B cell (primary cell): ENCODE measurements around the gene TCP10L. TPM values are rescaled to one million over a fixed set of nuclear protein-coding genes. Genes with fewer than 3 reads are reported as not detected.

Source experiments
- ATAC-seq: fragments of 200-7000 bp; cut with Tn5 transposase; one replicate; pipeline ENCODE4 v1.10.0; 2021; ENCODE audit warnings: low read depth, mild to moderate bottlenecking, moderate number of reproducible peaks, moderate library complexity
- CTCF ChIA-PET: fragments of 350-600 bp; sonication (Branson Sonifier 250); formaldehyde crosslinking; loops from one replicate; lab custom pipeline; 2021; ENCODE audit warnings: antibody characterized with exemption, inconsistent platforms; lab: Charles Lee
- POLR2A ChIA-PET: fragments of 350-600 bp; sonication (Branson Sonifier 250); formaldehyde crosslinking; loops from one replicate; lab custom pipeline; 2021; ENCODE audit warnings: antibody characterized with exemption; lab: Charles Lee
- DNase-seq: peaks from one replicate; pipeline ENCODE4 v3.0.0; 2013
- H2AFZ ChIP-seq: 2 replicates; pipeline ENCODE4 v1.6.1; 2012; ENCODE audit warnings: mild to moderate bottlenecking, low read depth, low read length; ENCODE audit not compliant: insufficient read depth, poor library complexity, severe bottlenecking
- H3K27ac ChIP-seq, 2 donors: 1 replicate in 1 of 2; 2 replicates in 1 of 2; pipeline ENCODE4 v1.5.1; 2012 to 2013; ENCODE audit warnings: low read length in 2 of 2, mild to moderate bottlenecking in 2 of 2, moderate library complexity in 1 of 2
- H3K27me3 ChIP-seq, 4 experiments: fragments of 200-600 bp in 1 of 4; sonication (generic) in 1 of 4; replicated peaks in 1 of 4; 1 replicate in 2 of 4; 2 replicates in 2 of 4; pipeline versions ENCODE4 v1.6.1 to v1.7.0; 2013 to 2016; ENCODE audit warnings: low read length in 3 of 4, mild to moderate bottlenecking in 2 of 4, mixed read lengths in 1 of 4, moderate library complexity in 1 of 4; ENCODE audit not compliant: insufficient read depth in 4 of 4, control insufficient read depth in 3 of 4; ENCODE audit errors: control extremely low read depth in 1 of 4
- H3K36me3 ChIP-seq, 2 experiments: replicated peaks in 1 of 2; 1 replicate in 1 of 2; 2 replicates in 1 of 2; pipeline versions ENCODE4 v1.6.1 to v1.7.1; 2013; ENCODE audit warnings: low read length in 1 of 2; ENCODE audit not compliant: insufficient read depth in 2 of 2, control insufficient read depth in 1 of 2; ENCODE audit errors: control extremely low read depth in 1 of 2, extremely low read depth in 1 of 2
- H3K4me1 ChIP-seq, 2 donors: fragments of 200-600 bp in 1 of 2; sonication (generic) in 1 of 2; 1 replicate in 1 of 2; 2 replicates in 1 of 2; pipeline versions ENCODE4 v1.5.1 to v1.6.1; 2013 to 2017; ENCODE audit warnings: low read length in 2 of 2; ENCODE audit not compliant: control insufficient read depth in 2 of 2, insufficient read depth in 2 of 2
- H3K4me2 ChIP-seq: replicated peaks from 2 replicates; pipeline ENCODE3; 2012; ENCODE audit warnings: mild to moderate bottlenecking, low read depth, low read length; ENCODE audit not compliant: poor library complexity, severe bottlenecking
- H3K4me3 ChIP-seq, 5 experiments: fragments of 200-600 bp in 1 of 5; sonication (generic) in 1 of 5; 1 replicate in 3 of 5; 2 replicates in 2 of 5; pipeline versions ENCODE4 v1.5.1 to v1.7.0; 2011 to 2016; ENCODE audit warnings: low read length in 4 of 5, mild to moderate bottlenecking in 4 of 5, low read depth in 2 of 5, control low read depth in 1 of 5, moderate library complexity in 1 of 5; ENCODE audit not compliant: insufficient read depth in 1 of 5; ENCODE audit errors: control extremely low read depth in 1 of 5, extremely low read depth in 1 of 5
- H3K79me2 ChIP-seq: fragments of 200-600 bp; sonication (generic); one replicate; pipeline ENCODE4 v1.6.0; 2016; ENCODE audit warnings: low read length; ENCODE audit not compliant: control insufficient read depth, insufficient read depth
- H3K9ac ChIP-seq: fragments of 200-600 bp; sonication (generic); 2 replicates; pipeline ENCODE4 v1.6.1; 2017; ENCODE audit warnings: mild to moderate bottlenecking, low read length, moderate library complexity
- H3K9me3 ChIP-seq, 3 donors: one replicate each; pipeline versions ENCODE4 v1.6.1 to v1.7.1; 2013; ENCODE audit warnings: low read length in 2 of 3; ENCODE audit not compliant: control insufficient read depth in 2 of 3, insufficient read depth in 1 of 3; ENCODE audit errors: control extremely low read depth in 1 of 3
- H4K20me1 ChIP-seq: 2 replicates; pipeline ENCODE4 v1.6.0; 2012; ENCODE audit warnings: mild to moderate bottlenecking, low read length; ENCODE audit not compliant: insufficient read depth, control insufficient read depth, poor library complexity, severe bottlenecking
- H3K27ac Mint-ChIP-seq: one replicate; pipeline ENCODE4 v1.8.0; 2021; ENCODE audit warnings: mixed read lengths
- H3K27me3 Mint-ChIP-seq: one replicate; pipeline ENCODE4 v1.8.0; 2021; ENCODE audit warnings: mixed read lengths
- H3K4me1 Mint-ChIP-seq: one replicate; pipeline ENCODE4 v1.8.0; 2021; ENCODE audit warnings: mixed read lengths
- H3K4me3 Mint-ChIP-seq: one replicate; pipeline ENCODE4 v1.8.0; 2021; ENCODE audit warnings: mixed read lengths
- H3K9me3 Mint-ChIP-seq: one replicate; pipeline ENCODE4 v1.8.0; 2022; ENCODE audit warnings: mixed read lengths; ENCODE audit not compliant: insufficient read depth
- EZH2 ChIP-seq: IDR thresholded peaks from 2 replicates; pipeline ENCODE4 v1.6.1; 2012; ENCODE audit warnings: borderline replicate concordance, low read depth, mild to moderate bottlenecking, moderate library complexity, low read length; ENCODE audit not compliant: insufficient read depth, poor library complexity, severe bottlenecking
- WGBS: methylation state at CpG from one replicate; pipeline ENCODE4 v1.1.5; 2013; ENCODE audit warnings: missing lambda C conversion rate; ENCODE audit not compliant: insufficient coverage; 5-methylcytosine and 5-hydroxymethylcytosine counted together
- intact Hi-C: fragments of 100-400 bp; cut with micrococcal nuclease; formaldehyde crosslinking; loops from one replicate; pipeline ENCODE4 v1.10.0; 2022
- polyA plus RNA-seq: library from polyadenylated mRNA; depleted of rRNA; stranded (reverse); fragments of >200 nt; gene quantifications from 2 replicates; pipeline ENCODE4 v1.2.3, GENCODE V29; 2012
- total RNA-seq, 2 donors: library from RNA; stranded (reverse); fragments of 120-200 nt in 1 of 2; gene quantifications; 1 replicate in 1 of 2; 2 replicates in 1 of 2; pipeline versions ENCODE4 v1.2.3 to v1.2.4, GENCODE V29; 2013 to 2022
- TF ChIP-seq, protein P1 (sequence below): fragments of 200-600 bp; IDR thresholded peaks from one replicate; pipeline ENCODE4 v1.8.0; 2022; ENCODE audit warnings: antibody characterized with exemption, mild to moderate bottlenecking

Gene TCP10L
- total and polyA plus RNA-seq, 2 donors (not counting 1 experiment from before 2014, with no cell fraction given), result 0.39 TPM

DNA sequence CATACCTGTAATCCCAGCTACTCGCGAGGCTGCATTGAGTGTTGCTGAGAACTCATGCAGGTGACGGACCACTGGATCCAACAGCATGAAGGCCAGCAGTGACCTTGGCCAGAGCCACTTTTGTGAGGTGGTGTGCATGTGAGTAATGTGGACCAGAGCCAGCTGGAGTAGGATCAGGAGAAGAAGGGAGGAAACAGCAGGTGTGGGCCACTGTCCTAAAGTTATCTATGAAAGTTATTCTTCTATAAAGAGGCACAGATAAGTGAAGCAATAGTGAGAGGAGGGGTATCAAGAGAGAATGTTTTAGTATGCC, 47.8 kb downstream of the TCP10L start:
- TF ChIP-seq EZH2, result no peak
- TF ChIP-seq, protein P1, sequence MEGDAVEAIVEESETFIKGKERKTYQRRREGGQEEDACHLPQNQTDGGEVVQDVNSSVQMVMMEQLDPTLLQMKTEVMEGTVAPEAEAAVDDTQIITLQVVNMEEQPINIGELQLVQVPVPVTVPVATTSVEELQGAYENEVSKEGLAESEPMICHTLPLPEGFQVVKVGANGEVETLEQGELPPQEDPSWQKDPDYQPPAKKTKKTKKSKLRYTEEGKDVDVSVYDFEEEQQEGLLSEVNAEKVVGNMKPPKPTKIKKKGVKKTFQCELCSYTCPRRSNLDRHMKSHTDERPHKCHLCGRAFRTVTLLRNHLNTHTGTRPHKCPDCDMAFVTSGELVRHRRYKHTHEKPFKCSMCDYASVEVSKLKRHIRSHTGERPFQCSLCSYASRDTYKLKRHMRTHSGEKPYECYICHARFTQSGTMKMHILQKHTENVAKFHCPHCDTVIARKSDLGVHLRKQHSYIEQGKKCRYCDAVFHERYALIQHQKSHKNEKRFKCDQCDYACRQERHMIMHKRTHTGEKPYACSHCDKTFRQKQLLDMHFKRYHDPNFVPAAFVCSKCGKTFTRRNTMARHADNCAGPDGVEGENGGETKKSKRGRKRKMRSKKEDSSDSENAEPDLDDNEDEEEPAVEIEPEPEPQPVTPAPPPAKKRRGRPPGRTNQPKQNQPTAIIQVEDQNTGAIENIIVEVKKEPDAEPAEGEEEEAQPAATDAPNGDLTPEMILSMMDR, result no peak
- ChIA-PET POLR2A (no interaction called here), CTCF (no interaction called here)
- Histone ChIP-seq H3K4me3 (no peak overlapping the region), H3K27ac (no peak overlapping the region), H3K9me3 (peaks cover 0 to 9% (median 0%) of the 10 kb centered on the region in 3 donors), H3K4me1 (no peaks in the 10 kb centered on the region), H3K79me2 (no peaks in the 10 kb centered on the region), H4K20me1 (no peaks in the 10 kb centered on the region), H3K27me3 (peaks cover 0 to 12% (median 1%) of the 10 kb centered on the region in 4 experiments), H3K9ac (no peak overlapping the region), H3K4me2 (no peak overlapping the region), H2AFZ (no peak overlapping the region), H3K36me3 (no peaks in the 10 kb centered on the region)
- Mint-ChIP-seq H3K27me3 (peaks cover 19% of the 10 kb centered on the region), H3K27ac (no peak overlapping the region), H3K9me3 (no peaks in the 10 kb centered on the region), H3K4me3 (no peak overlapping the region), H3K4me1 (no peaks in the 10 kb centered on the region)
- WGBS, result 100% methylated on average over 1 of the region's 3 CpGs
- DNase-seq, result no peak
- intact Hi-C loops, result no loop called here
- no peak for ATAC-seq

DNA sequence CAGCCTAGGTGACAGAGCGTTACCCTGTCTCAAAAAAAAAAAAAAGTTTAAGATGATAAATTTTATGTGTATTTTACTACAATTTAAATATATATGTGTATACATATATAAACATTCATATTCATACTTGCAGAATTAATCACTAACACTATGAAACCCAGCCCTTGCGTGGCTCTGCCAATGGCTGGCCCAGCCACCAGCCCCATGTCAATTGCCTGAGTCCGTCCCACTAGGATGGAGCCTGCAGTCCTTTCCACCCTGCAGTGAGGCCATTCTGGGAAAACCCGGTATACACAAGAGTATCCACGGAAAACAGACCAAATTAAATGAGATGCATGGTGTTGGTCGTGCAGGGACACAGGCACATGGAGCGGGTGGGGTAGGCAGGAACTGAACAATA, 49.7 kb downstream of the TCP10L start:
- Histone ChIP-seq H3K4me1 (no peaks in the 10 kb centered on the region), H3K9ac (no peak overlapping the region), H3K79me2 (no peaks in the 10 kb centered on the region), H2AFZ (no peak overlapping the region), H3K4me3 (no peak overlapping the region), H3K4me2 (no peak overlapping the region), H3K27ac (no peak overlapping the region), H3K36me3 (no peaks in the 10 kb centered on the region), H3K27me3 (peaks cover 0 to 12% (median 1%) of the 10 kb centered on the region in 4 experiments), H3K9me3 (peaks cover 0 to 9% (median 0%) of the 10 kb centered on the region in 3 donors), H4K20me1 (no peaks in the 10 kb centered on the region)
- H3K27ac Mint-ChIP-seq, result no peak overlapping the region
- peaks cover 6% of the 10 kb centered on the region for H3K27me3 Mint-ChIP-seq
- no peaks in the 10 kb centered on the region for H3K4me1 Mint-ChIP-seq
- no peak for ATAC-seq
- intact Hi-C loops, result no loop called here
- TF ChIP-seq, protein P1, result no peak
- TF ChIP-seq EZH2, result no peak
- CTCF ChIA-PET, result no interaction called here
- POLR2A ChIA-PET, result no interaction called here
- H3K4me3 Mint-ChIP-seq, result no peak overlapping the region
- WGBS, result 97% methylated on average over 4 of the region's 7 CpGs
- DNase-seq, result no peak
- no peaks in the 10 kb centered on the region for H3K9me3 Mint-ChIP-seq
